Measurements from ENCODE around the gene STAT3.
"Not testable (repeated sequence)": the region's sequence is repeated elsewhere in the genome, so short reads cannot be mapped to it uniquely, and the experiment has no call there.

DNA sequence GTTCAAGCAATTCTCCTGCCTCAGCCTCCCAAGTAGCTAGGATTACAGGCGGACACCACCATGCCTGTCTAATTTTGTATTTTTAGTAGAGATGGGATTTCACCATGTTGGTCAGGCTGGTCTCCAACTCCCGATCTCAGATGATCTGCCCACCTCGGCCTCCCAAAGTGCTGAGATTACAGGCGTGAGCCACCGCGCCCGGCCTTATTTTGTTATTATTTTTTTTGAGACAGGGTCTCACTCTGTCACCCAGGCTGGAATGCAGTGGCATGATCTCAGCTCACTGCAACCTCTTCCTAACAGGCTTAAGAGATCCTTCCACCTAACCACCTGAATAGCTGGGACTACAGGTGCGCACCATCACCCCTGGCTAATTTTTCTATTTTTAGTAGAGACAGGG, 7.4 kb upstream of the STAT3 start:
- TF ChIP-seq, protein P1, sequence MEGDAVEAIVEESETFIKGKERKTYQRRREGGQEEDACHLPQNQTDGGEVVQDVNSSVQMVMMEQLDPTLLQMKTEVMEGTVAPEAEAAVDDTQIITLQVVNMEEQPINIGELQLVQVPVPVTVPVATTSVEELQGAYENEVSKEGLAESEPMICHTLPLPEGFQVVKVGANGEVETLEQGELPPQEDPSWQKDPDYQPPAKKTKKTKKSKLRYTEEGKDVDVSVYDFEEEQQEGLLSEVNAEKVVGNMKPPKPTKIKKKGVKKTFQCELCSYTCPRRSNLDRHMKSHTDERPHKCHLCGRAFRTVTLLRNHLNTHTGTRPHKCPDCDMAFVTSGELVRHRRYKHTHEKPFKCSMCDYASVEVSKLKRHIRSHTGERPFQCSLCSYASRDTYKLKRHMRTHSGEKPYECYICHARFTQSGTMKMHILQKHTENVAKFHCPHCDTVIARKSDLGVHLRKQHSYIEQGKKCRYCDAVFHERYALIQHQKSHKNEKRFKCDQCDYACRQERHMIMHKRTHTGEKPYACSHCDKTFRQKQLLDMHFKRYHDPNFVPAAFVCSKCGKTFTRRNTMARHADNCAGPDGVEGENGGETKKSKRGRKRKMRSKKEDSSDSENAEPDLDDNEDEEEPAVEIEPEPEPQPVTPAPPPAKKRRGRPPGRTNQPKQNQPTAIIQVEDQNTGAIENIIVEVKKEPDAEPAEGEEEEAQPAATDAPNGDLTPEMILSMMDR (IDR thresholded peaks at IDR 0.05): not testable (repeated sequence)
- not testable (repeated sequence) for TF ChIP-seq GATA3 (IDR thresholded peaks at IDR 0.05; ENCODE audit: borderline replicate concordance); FOSL2 (IDR thresholded peaks at IDR 0.05); FOSL2 (CRISPR knock-in tag; IDR thresholded peaks at IDR 0.05); RFX5 (IDR thresholded peaks at IDR 0.05); HOXB5 (CRISPR knock-in tag; IDR thresholded peaks at IDR 0.05); ZSCAN20 (CRISPR knock-in tag; IDR thresholded peaks at IDR 0.05); CEBPB (IDR thresholded peaks at IDR 0.05); BHLHE40 (IDR thresholded peaks at IDR 0.05; ENCODE audit: low read depth, low read length)
- TF ChIP-seq, protein P2, sequence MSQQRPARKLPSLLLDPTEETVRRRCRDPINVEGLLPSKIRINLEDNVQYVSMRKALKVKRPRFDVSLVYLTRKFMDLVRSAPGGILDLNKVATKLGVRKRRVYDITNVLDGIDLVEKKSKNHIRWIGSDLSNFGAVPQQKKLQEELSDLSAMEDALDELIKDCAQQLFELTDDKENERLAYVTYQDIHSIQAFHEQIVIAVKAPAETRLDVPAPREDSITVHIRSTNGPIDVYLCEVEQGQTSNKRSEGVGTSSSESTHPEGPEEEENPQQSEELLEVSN (IDR thresholded peaks at IDR 0.05; ENCODE audit: borderline replicate concordance, low read depth): not testable (repeated sequence)
- TF ChIP-seq, protein P3, sequence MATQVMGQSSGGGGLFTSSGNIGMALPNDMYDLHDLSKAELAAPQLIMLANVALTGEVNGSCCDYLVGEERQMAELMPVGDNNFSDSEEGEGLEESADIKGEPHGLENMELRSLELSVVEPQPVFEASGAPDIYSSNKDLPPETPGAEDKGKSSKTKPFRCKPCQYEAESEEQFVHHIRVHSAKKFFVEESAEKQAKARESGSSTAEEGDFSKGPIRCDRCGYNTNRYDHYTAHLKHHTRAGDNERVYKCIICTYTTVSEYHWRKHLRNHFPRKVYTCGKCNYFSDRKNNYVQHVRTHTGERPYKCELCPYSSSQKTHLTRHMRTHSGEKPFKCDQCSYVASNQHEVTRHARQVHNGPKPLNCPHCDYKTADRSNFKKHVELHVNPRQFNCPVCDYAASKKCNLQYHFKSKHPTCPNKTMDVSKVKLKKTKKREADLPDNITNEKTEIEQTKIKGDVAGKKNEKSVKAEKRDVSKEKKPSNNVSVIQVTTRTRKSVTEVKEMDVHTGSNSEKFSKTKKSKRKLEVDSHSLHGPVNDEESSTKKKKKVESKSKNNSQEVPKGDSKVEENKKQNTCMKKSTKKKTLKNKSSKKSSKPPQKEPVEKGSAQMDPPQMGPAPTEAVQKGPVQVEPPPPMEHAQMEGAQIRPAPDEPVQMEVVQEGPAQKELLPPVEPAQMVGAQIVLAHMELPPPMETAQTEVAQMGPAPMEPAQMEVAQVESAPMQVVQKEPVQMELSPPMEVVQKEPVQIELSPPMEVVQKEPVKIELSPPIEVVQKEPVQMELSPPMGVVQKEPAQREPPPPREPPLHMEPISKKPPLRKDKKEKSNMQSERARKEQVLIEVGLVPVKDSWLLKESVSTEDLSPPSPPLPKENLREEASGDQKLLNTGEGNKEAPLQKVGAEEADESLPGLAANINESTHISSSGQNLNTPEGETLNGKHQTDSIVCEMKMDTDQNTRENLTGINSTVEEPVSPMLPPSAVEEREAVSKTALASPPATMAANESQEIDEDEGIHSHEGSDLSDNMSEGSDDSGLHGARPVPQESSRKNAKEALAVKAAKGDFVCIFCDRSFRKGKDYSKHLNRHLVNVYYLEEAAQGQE (IDR thresholded peaks at IDR 0.05): not testable (repeated sequence)
